WTC11 (cell line): ENCODE measurements around the gene LEKR1.

Source experiments
- CREM ChIP-seq: sonication (generic); formaldehyde crosslinking; IDR thresholded peaks from 2 replicates; pipeline ENCODE4 v1.8.1; 2022; ENCODE audit warnings: mild to moderate bottlenecking, missing genetic modification reagents, moderate library complexity
- JUN ChIP-seq: sonication (generic); formaldehyde crosslinking; IDR thresholded peaks from 2 replicates; pipeline ENCODE4 v1.8.0; 2023; ENCODE audit warnings: mild to moderate bottlenecking, missing genetic modification reagents
- NFE2L1 ChIP-seq: sonication (generic); formaldehyde crosslinking; IDR thresholded peaks from 2 replicates; pipeline ENCODE4 v1.8.1; 2023; ENCODE audit warnings: missing genetic modification reagents
- SOX15 ChIP-seq: fragments of 250-450 bp; sonication (Bioruptor Pico); IDR thresholded peaks from 2 replicates; pipeline ENCODE4 v1.9.0; 2021; ENCODE audit warnings: mild to moderate bottlenecking
- TF ChIP-seq, protein P1 (sequence below): fragments of 200-600 bp; IDR thresholded peaks from 2 replicates; pipeline ENCODE4 v1.8.0; 2022; ENCODE audit warnings: antibody characterized with exemption
- TF ChIP-seq, protein P2 (sequence below): sonication (generic); formaldehyde crosslinking; IDR thresholded peaks from 2 replicates; pipeline ENCODE4 v1.8.0; 2023; ENCODE audit warnings: missing genetic modification reagents
- TF ChIP-seq, protein P3 (sequence below): sonication (generic); formaldehyde crosslinking; IDR thresholded peaks from 2 replicates; pipeline ENCODE4 v1.8.1; 2022; ENCODE audit warnings: mild to moderate bottlenecking, moderate library complexity, missing genetic modification reagents
- TF ChIP-seq, protein P4 (sequence below): sonication (generic); formaldehyde crosslinking; IDR thresholded peaks from 2 replicates; pipeline ENCODE4 v1.8.1; 2023; ENCODE audit warnings: mild to moderate bottlenecking, missing genetic modification reagents, moderate library complexity
- TF ChIP-seq, protein P5 (sequence below): sonication (generic); formaldehyde crosslinking; IDR thresholded peaks from 2 replicates; pipeline ENCODE4 v1.8.0; 2022; ENCODE audit warnings: mild to moderate bottlenecking, missing genetic modification reagents
- TF ChIP-seq, protein P6 (sequence below): sonication (generic); formaldehyde crosslinking; IDR thresholded peaks from 2 replicates; pipeline ENCODE4 v1.8.1; 2022; ENCODE audit warnings: mild to moderate bottlenecking, missing genetic modification reagents, moderate library complexity, borderline replicate concordance
- TF ChIP-seq, protein P7 (sequence below): sonication (generic); formaldehyde crosslinking; IDR thresholded peaks from 2 replicates; pipeline ENCODE4 v1.8.1; 2023; ENCODE audit warnings: mild to moderate bottlenecking, missing genetic modification reagents
- TF ChIP-seq, protein P8 (sequence below): sonication (generic); formaldehyde crosslinking; IDR thresholded peaks from 2 replicates; pipeline ENCODE4 v1.8.1; 2023; ENCODE audit warnings: mild to moderate bottlenecking, missing genetic modification reagents, moderate library complexity

DNA sequence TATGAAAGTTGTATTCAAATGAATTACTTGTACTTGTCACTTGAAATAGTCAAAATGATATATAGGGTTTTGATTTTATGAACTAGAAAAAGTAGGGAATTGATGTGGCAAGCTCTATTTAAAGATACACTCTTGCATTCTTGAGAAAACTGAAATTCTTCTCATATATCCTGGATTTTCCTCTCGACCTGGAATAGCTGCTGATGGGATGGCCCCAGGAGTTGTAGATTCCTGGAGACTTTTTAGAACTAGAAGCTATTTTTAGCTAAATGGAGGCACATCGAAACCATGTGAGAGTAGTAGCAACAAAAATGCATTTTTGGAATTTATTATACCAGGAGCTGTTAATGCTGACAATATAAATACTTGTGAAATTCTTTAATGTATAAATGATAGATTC lies 125.9 kb downstream of the LEKR1 start:
- TF ChIP-seq, protein P1, sequence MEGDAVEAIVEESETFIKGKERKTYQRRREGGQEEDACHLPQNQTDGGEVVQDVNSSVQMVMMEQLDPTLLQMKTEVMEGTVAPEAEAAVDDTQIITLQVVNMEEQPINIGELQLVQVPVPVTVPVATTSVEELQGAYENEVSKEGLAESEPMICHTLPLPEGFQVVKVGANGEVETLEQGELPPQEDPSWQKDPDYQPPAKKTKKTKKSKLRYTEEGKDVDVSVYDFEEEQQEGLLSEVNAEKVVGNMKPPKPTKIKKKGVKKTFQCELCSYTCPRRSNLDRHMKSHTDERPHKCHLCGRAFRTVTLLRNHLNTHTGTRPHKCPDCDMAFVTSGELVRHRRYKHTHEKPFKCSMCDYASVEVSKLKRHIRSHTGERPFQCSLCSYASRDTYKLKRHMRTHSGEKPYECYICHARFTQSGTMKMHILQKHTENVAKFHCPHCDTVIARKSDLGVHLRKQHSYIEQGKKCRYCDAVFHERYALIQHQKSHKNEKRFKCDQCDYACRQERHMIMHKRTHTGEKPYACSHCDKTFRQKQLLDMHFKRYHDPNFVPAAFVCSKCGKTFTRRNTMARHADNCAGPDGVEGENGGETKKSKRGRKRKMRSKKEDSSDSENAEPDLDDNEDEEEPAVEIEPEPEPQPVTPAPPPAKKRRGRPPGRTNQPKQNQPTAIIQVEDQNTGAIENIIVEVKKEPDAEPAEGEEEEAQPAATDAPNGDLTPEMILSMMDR, result no peak
- TF ChIP-seq, protein P2, sequence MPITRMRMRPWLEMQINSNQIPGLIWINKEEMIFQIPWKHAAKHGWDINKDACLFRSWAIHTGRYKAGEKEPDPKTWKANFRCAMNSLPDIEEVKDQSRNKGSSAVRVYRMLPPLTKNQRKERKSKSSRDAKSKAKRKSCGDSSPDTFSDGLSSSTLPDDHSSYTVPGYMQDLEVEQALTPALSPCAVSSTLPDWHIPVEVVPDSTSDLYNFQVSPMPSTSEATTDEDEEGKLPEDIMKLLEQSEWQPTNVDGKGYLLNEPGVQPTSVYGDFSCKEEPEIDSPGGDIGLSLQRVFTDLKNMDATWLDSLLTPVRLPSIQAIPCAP, result no peak
- TF ChIP-seq NFE2L1 (no peak), SOX15 (CRISPR knock-in tag) (no peak), CREM (CRISPR knock-in tag) (no peak), JUN (CRISPR knock-in tag) (no peak)
- TF ChIP-seq, protein P3, sequence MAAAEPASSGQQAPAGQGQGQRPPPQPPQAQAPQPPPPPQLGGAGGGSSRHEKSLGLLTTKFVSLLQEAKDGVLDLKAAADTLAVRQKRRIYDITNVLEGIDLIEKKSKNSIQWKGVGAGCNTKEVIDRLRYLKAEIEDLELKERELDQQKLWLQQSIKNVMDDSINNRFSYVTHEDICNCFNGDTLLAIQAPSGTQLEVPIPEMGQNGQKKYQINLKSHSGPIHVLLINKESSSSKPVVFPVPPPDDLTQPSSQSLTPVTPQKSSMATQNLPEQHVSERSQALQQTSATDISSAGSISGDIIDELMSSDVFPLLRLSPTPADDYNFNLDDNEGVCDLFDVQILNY (CRISPR knock-in tag), result no peak
- TF ChIP-seq, protein P4, sequence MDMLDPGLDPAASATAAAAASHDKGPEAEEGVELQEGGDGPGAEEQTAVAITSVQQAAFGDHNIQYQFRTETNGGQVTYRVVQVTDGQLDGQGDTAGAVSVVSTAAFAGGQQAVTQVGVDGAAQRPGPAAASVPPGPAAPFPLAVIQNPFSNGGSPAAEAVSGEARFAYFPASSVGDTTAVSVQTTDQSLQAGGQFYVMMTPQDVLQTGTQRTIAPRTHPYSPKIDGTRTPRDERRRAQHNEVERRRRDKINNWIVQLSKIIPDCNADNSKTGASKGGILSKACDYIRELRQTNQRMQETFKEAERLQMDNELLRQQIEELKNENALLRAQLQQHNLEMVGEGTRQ (CRISPR knock-in tag), result no peak
- TF ChIP-seq, protein P5, sequence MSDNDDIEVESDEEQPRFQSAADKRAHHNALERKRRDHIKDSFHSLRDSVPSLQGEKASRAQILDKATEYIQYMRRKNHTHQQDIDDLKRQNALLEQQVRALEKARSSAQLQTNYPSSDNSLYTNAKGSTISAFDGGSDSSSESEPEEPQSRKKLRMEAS (CRISPR knock-in tag), result no peak
- TF ChIP-seq, protein P6, sequence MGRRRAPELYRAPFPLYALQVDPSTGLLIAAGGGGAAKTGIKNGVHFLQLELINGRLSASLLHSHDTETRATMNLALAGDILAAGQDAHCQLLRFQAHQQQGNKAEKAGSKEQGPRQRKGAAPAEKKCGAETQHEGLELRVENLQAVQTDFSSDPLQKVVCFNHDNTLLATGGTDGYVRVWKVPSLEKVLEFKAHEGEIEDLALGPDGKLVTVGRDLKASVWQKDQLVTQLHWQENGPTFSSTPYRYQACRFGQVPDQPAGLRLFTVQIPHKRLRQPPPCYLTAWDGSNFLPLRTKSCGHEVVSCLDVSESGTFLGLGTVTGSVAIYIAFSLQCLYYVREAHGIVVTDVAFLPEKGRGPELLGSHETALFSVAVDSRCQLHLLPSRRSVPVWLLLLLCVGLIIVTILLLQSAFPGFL (CRISPR knock-in tag), result no peak
- TF ChIP-seq, protein P7, sequence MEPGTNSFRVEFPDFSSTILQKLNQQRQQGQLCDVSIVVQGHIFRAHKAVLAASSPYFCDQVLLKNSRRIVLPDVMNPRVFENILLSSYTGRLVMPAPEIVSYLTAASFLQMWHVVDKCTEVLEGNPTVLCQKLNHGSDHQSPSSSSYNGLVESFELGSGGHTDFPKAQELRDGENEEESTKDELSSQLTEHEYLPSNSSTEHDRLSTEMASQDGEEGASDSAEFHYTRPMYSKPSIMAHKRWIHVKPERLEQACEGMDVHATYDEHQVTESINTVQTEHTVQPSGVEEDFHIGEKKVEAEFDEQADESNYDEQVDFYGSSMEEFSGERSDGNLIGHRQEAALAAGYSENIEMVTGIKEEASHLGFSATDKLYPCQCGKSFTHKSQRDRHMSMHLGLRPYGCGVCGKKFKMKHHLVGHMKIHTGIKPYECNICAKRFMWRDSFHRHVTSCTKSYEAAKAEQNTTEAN, result no peak
- TF ChIP-seq, protein P8, sequence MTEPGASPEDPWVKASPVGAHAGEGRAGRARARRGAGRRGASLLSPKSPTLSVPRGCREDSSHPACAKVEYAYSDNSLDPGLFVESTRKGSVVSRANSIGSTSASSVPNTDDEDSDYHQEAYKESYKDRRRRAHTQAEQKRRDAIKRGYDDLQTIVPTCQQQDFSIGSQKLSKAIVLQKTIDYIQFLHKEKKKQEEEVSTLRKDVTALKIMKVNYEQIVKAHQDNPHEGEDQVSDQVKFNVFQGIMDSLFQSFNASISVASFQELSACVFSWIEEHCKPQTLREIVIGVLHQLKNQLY (CRISPR knock-in tag), result no peak
